Measurements from ENCODE around the gene SPACA7.

The SPACA7 gene

GRCh38 chr13:112341446-112341845, 34.7 kb upstream of the SPACA7 start:
- TF ChIP-seq EGR1 (IDR thresholded peaks at IDR 0.05), result no peak
- TF ChIP-seq NFIC (IDR thresholded peaks at IDR 0.05), result no peak
- no peak for TF ChIP-seq FOXM1 (IDR thresholded peaks at IDR 0.05; ENCODE audit: borderline replicate concordance, low read depth)
- no peak for TF ChIP-seq TAF1 (IDR thresholded peaks at IDR 0.05; ENCODE audit: low read depth)
- no peak for TF ChIP-seq EP300 (IDR thresholded peaks at IDR 0.05; ENCODE audit: borderline replicate concordance)
- TF ChIP-seq CREB1 (IDR thresholded peaks at IDR 0.05; ENCODE audit: low read depth), result no peak
- no peak for TF ChIP-seq TCF12 (IDR thresholded peaks at IDR 0.05; ENCODE audit: low read depth)
- TF ChIP-seq, protein P1, sequence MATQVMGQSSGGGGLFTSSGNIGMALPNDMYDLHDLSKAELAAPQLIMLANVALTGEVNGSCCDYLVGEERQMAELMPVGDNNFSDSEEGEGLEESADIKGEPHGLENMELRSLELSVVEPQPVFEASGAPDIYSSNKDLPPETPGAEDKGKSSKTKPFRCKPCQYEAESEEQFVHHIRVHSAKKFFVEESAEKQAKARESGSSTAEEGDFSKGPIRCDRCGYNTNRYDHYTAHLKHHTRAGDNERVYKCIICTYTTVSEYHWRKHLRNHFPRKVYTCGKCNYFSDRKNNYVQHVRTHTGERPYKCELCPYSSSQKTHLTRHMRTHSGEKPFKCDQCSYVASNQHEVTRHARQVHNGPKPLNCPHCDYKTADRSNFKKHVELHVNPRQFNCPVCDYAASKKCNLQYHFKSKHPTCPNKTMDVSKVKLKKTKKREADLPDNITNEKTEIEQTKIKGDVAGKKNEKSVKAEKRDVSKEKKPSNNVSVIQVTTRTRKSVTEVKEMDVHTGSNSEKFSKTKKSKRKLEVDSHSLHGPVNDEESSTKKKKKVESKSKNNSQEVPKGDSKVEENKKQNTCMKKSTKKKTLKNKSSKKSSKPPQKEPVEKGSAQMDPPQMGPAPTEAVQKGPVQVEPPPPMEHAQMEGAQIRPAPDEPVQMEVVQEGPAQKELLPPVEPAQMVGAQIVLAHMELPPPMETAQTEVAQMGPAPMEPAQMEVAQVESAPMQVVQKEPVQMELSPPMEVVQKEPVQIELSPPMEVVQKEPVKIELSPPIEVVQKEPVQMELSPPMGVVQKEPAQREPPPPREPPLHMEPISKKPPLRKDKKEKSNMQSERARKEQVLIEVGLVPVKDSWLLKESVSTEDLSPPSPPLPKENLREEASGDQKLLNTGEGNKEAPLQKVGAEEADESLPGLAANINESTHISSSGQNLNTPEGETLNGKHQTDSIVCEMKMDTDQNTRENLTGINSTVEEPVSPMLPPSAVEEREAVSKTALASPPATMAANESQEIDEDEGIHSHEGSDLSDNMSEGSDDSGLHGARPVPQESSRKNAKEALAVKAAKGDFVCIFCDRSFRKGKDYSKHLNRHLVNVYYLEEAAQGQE (IDR thresholded peaks at IDR 0.05; ENCODE audit: low read depth), result no peak
- no peak for TF ChIP-seq RAD21 (IDR thresholded peaks at IDR 0.05; ENCODE audit: low read depth)
- no peak for TF ChIP-seq CEBPB (IDR thresholded peaks at IDR 0.05)

- no peak for TF ChIP-seq TEAD4 (IDR thresholded peaks at IDR 0.05)
These were observed 34.0 kb upstream of the SPACA7 start for GRCh38 chr13:112341976-112342735.

- TF ChIP-seq CREB1 (IDR thresholded peaks at IDR 0.05; ENCODE audit: low read depth) (no peak), TAF1 (IDR thresholded peaks at IDR 0.05; ENCODE audit: low read depth) (no peak), YY1 (IDR thresholded peaks at IDR 0.05; ENCODE audit: low read depth) (no peak), FOXM1 (IDR thresholded peaks at IDR 0.05; ENCODE audit: borderline replicate concordance, low read depth) (no peak), RAD21 (IDR thresholded peaks at IDR 0.05; ENCODE audit: low read depth) (no peak), TCF12 (IDR thresholded peaks at IDR 0.05; ENCODE audit: low read depth) (no peak), USF1 (IDR thresholded peaks at IDR 0.05) (no peak), CEBPB (IDR thresholded peaks at IDR 0.05) (no peak), ZBTB7A (IDR thresholded peaks at IDR 0.05; ENCODE audit: low read depth) (no peak), EP300 (IDR thresholded peaks at IDR 0.05; ENCODE audit: borderline replicate concordance) (no peak), EGR1 (IDR thresholded peaks at IDR 0.05) (no peak), NFIC (IDR thresholded peaks at IDR 0.05) (no peak), TEAD4 (IDR thresholded peaks at IDR 0.05) (no peak)
- TF ChIP-seq, protein P2, sequence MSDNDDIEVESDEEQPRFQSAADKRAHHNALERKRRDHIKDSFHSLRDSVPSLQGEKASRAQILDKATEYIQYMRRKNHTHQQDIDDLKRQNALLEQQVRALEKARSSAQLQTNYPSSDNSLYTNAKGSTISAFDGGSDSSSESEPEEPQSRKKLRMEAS (IDR thresholded peaks at IDR 0.05), result no peak
- TF ChIP-seq, protein P1 (IDR thresholded peaks at IDR 0.05; ENCODE audit: low read depth), result no peak
These were observed 33.3 kb upstream of the SPACA7 start for GRCh38 chr13:112342841-112343361.

DNA sequence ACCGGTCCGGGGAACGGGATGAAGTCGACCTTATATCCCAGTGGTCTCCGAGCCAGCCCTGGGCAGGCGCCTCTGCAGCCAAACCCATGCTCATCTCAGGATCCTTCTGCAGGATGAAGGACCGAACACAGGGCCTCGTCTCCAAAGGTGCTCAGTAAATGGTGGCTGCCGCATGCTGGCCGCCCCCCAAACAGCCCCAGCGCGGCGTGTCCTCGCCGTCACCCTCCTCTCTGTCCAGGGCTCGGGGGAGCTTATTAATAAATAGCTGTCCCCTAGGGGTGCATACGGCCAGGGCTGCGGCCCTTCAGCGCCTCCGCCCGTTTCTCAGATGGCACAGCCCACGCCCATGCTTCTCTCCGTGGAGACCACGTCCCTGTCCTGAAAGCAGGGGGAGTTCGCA, 32.6 kb upstream of the SPACA7 start:
- TF ChIP-seq NFIC (IDR thresholded peaks at IDR 0.05), result no peak

GRCh38 chr13:112345826-112346172, 30.4 kb upstream of the SPACA7 start:
- TF ChIP-seq EP300 (IDR thresholded peaks at IDR 0.05; ENCODE audit: borderline replicate concordance) (no peak), YY1 (IDR thresholded peaks at IDR 0.05; ENCODE audit: low read depth) (no peak), CREB1 (IDR thresholded peaks at IDR 0.05; ENCODE audit: low read depth) (no peak), EGR1 (IDR thresholded peaks at IDR 0.05) (no peak), FOXM1 (IDR thresholded peaks at IDR 0.05; ENCODE audit: borderline replicate concordance, low read depth) (no peak), CEBPB (IDR thresholded peaks at IDR 0.05) (no peak), TAF1 (IDR thresholded peaks at IDR 0.05; ENCODE audit: low read depth) (no peak), NFIC (IDR thresholded peaks at IDR 0.05) (no peak), TEAD4 (IDR thresholded peaks at IDR 0.05) (no peak), TCF12 (IDR thresholded peaks at IDR 0.05; ENCODE audit: low read depth) (no peak)
- TF ChIP-seq, protein P1 (IDR thresholded peaks at IDR 0.05; ENCODE audit: low read depth), result no peak
- TF ChIP-seq, protein P2 (IDR thresholded peaks at IDR 0.05), result no peak
